Neuronal stem cell (in vitro differentiated cells): ENCODE results near the gene CFAP97.
A peak's percentile ranks its signal among the peaks of the same experiment; 100 is the strongest.
"Not testable (repeated sequence)": the region's sequence is repeated elsewhere in the genome, so short reads cannot be mapped to it uniquely, and the experiment has no call there.

Source experiments
- DNase-seq: peaks from one replicate; pipeline ENCODE4 v3.0.0-alpha.2; 2013; ENCODE audit warnings: low spot score
- H2AFZ ChIP-seq: one replicate; pipeline ENCODE4 v1.6.1; 2013; ENCODE audit warnings: mild to moderate bottlenecking, low read length, inconsistent platforms
- H2AK5ac ChIP-seq: 2 replicates; pipeline ENCODE4 v1.6.1; 2013; ENCODE audit warnings: low read depth, mild to moderate bottlenecking, inconsistent platforms, low read length, moderate library complexity, mixed read lengths
- H2BK120ac ChIP-seq: 2 replicates; pipeline ENCODE4 v1.6.1; 2013; ENCODE audit warnings: low read depth, mild to moderate bottlenecking, inconsistent platforms, low read length, moderate library complexity, mixed read lengths
- H2BK12ac ChIP-seq: one replicate; pipeline ENCODE4 v1.6.1; 2013; ENCODE audit warnings: low read length, inconsistent platforms
- H2BK15ac ChIP-seq: 2 replicates; pipeline ENCODE4 v1.6.1; 2013; ENCODE audit warnings: mild to moderate bottlenecking, low read length, inconsistent platforms, mixed read lengths
- H2BK5ac ChIP-seq: one replicate; pipeline ENCODE4 v1.6.1; 2013; ENCODE audit warnings: inconsistent platforms, mild to moderate bottlenecking, low read length, moderate library complexity
- H3K14ac ChIP-seq: one replicate; pipeline ENCODE4 v1.6.1; 2013; ENCODE audit warnings: low read length, inconsistent platforms
- H3K18ac ChIP-seq: 2 replicates; pipeline ENCODE4 v1.6.1; 2013; ENCODE audit warnings: low read length, inconsistent platforms
- H3K23ac ChIP-seq: 2 replicates; pipeline ENCODE4 v1.6.1; 2013; ENCODE audit warnings: low read depth, mild to moderate bottlenecking, mixed read lengths, low read length, inconsistent platforms; ENCODE audit not compliant: poor library complexity
- H3K27ac ChIP-seq: replicated peaks from 3 replicates; pipeline ENCODE4 v1.5.1; 2013; ENCODE audit warnings: low read length, inconsistent platforms
- H3K27me3 ChIP-seq, 3 experiments: 2 replicates each; pipeline ENCODE4 v1.6.1; 2013; ENCODE audit warnings: low read length in 3 of 3, mild to moderate bottlenecking in 2 of 3, inconsistent platforms in 1 of 3, low read depth in 1 of 3, mixed read lengths in 1 of 3, moderate library complexity in 1 of 3; ENCODE audit not compliant: control insufficient read depth in 3 of 3, insufficient read depth in 3 of 3
- H3K36me3 ChIP-seq, 2 donors: replicated peaks in 1 of 2; 2 replicates each; pipeline ENCODE4 v1.6.1; 2013; ENCODE audit warnings: low read length in 2 of 2; ENCODE audit not compliant: control insufficient read depth in 2 of 2, insufficient read depth in 2 of 2
- H3K4ac ChIP-seq: 2 replicates; pipeline ENCODE4 v1.6.1; 2013; ENCODE audit warnings: inconsistent platforms, mild to moderate bottlenecking, low read length, moderate library complexity
- H3K4me1 ChIP-seq, 2 donors: 1 replicate in 1 of 2; 2 replicates in 1 of 2; pipeline ENCODE4 v1.6.1; 2013; ENCODE audit warnings: low read length in 2 of 2, low read depth in 1 of 2; ENCODE audit not compliant: control insufficient read depth in 2 of 2, insufficient read depth in 1 of 2
- H3K4me2 ChIP-seq: one replicate; pipeline ENCODE4 v1.6.1; 2013; ENCODE audit warnings: mild to moderate bottlenecking, low read length, inconsistent platforms; ENCODE audit not compliant: insufficient read depth, poor library complexity, severe bottlenecking
- H3K4me3 ChIP-seq, 2 donors: 2 replicates each; pipeline ENCODE4 v1.5.1; 2013; ENCODE audit warnings: low read length in 2 of 2, mild to moderate bottlenecking in 2 of 2, inconsistent platforms in 1 of 2, moderate library complexity in 1 of 2
- H3K79me1 ChIP-seq: one replicate; pipeline ENCODE4 v1.6.1; 2013; ENCODE audit warnings: low read depth, mild to moderate bottlenecking, inconsistent platforms, low read length, moderate library complexity
- H3K9ac ChIP-seq: one replicate; pipeline ENCODE4 v1.6.1; 2013; ENCODE audit warnings: mild to moderate bottlenecking, low read depth, low read length, inconsistent platforms; ENCODE audit not compliant: poor library complexity
- H3K9me3 ChIP-seq, 2 donors: replicated peaks in 1 of 2; 2 replicates each; pipeline versions ENCODE3 to v1.6.1; 2013; ENCODE audit warnings: low read length in 2 of 2, mild to moderate bottlenecking in 2 of 2, inconsistent platforms in 1 of 2, low read depth in 1 of 2, mixed read lengths in 1 of 2, moderate library complexity in 1 of 2; ENCODE audit not compliant: control insufficient read depth in 2 of 2, insufficient read depth in 1 of 2
- H4K8ac ChIP-seq: one replicate; pipeline ENCODE4 v1.6.1; 2013; ENCODE audit warnings: low read depth, mild to moderate bottlenecking, inconsistent platforms, low read length, moderate library complexity
- H4K91ac ChIP-seq: one replicate; pipeline ENCODE4 v1.6.1; 2013; ENCODE audit warnings: low read length, low read depth, mild to moderate bottlenecking, inconsistent platforms; ENCODE audit not compliant: poor library complexity
- WGBS, 2 donors: extraction: QIAGEN DNeasy Blood & Tissue Kit; methylation state at CpG; one replicate each; pipeline ENCODE4 v1.1.7; 2013; ENCODE audit warnings: missing lambda C conversion rate in 2 of 2, mixed read lengths in 1 of 2; ENCODE audit not compliant: insufficient read length in 2 of 2, insufficient replicate concordance in 1 of 2; ENCODE audit errors: extremely low coverage in 2 of 2; 5-methylcytosine and 5-hydroxymethylcytosine counted together

CFAP97 gene

GRCh38 chr4:185209852-185210101 is 6.0 kb upstream of the CFAP97 start:
- Histone ChIP-seq H2BK120ac (peak overlapping the region; percentile 84), H3K18ac (peak overlapping the region; percentile 99), H2AFZ (peak overlapping the region; percentile 90), H3K4me2 (peak overlapping the region; percentile 66), H2BK5ac (peak overlapping the region; percentile 72), H3K27ac (peak overlapping the region; percentile 67), H3K4me1 (peaks cover 7 to 15% of the 10 kb centered on the region in 2 donors), H3K4me3 (peak overlapping the region; percentile 70 to 88), H3K9ac (peak overlapping the region; percentile 76)
- H2AK5ac ChIP-seq, H3K4ac ChIP-seq, DNase-seq, H2BK15ac ChIP-seq, H2BK12ac ChIP-seq, H3K23ac ChIP-seq, H4K8ac ChIP-seq, H3K36me3 ChIP-seq, H4K91ac ChIP-seq, H3K27me3 ChIP-seq, H3K79me1 ChIP-seq, H3K14ac ChIP-seq, H3K9me3 ChIP-seq: not testable (repeated sequence)
- WGBS, 2 donors = no CpG with 5 or more reads among the region's 39 CpGs

GRCh38 chr4:185209031-185209851 is 5.4 kb upstream of the CFAP97 start, which contains the start of gene SNX25:
Gene SNX25 (plus strand): TSS chr4:185209598. CDS start chr4:185209827, 229 bp downstream.
- DNase-seq = peak; percentile 86
- Histone ChIP-seq H3K14ac (peak within 1 kb of the TSS; percentile 44), H2AK5ac (peak within 1 kb of the TSS; percentile 76), H2BK12ac (peak within 1 kb of the TSS; percentile 76), H4K8ac (no peak within 1 kb of the TSS), H2BK15ac (peak within 1 kb of the TSS; percentile 90), H3K4me3 (peak within 1 kb of the TSS; percentile 70 to 88), H2AFZ (peak within 1 kb of the TSS; percentile 90), H3K27ac (peak within 1 kb of the TSS; percentile 72), H2BK120ac (peak within 1 kb of the TSS; percentile 84), H3K9me3 (no peaks in the 10 kb centered on the region), H3K4me2 (peak within 1 kb of the TSS; percentile 84), H3K9ac (peak within 1 kb of the TSS; percentile 99), H3K4ac (no peak within 1 kb of the TSS), H3K36me3 (no peaks in the 10 kb centered on the region), H3K18ac (peak within 1 kb of the TSS; percentile 99), H3K23ac (peak within 1 kb of the TSS; percentile 92), H3K27me3 (no peaks in the 10 kb centered on the region), H2BK5ac (peak within 1 kb of the TSS; percentile 72), H3K79me1 (peaks cover 3% of the 10 kb centered on the region), H3K4me1 (peaks cover 10 to 15% of the 10 kb centered on the region in 2 donors), H4K91ac (no peak within 1 kb of the TSS)
- no CpG with 5 or more reads among the region's 72 CpGs for WGBS, 2 donors

GRCh38 chr4:185207466-185207865 is 3.7 kb upstream of the CFAP97 start:
- no peaks in the 10 kb centered on the region for H3K9me3 ChIP-seq
- H3K14ac ChIP-seq = no peak overlapping the region
- no peak for DNase-seq
- H3K9ac ChIP-seq = no peak overlapping the region
- no peak overlapping the region for H3K4ac ChIP-seq
- H3K4me1 ChIP-seq = peaks cover 9 to 16% of the 10 kb centered on the region in 2 donors
- no peak overlapping the region for H2BK15ac ChIP-seq
- H2BK12ac ChIP-seq = no peak overlapping the region
- no CpG with 5 or more reads among the region's 5 CpGs for WGBS, 2 donors
- H3K4me2 ChIP-seq = no peak overlapping the region
- no peak overlapping the region for H3K18ac ChIP-seq
- peaks cover 7% of the 10 kb centered on the region for H3K79me1 ChIP-seq
- no peak overlapping the region for H2AK5ac ChIP-seq
- H4K91ac ChIP-seq = no peak overlapping the region
- H4K8ac ChIP-seq = no peak overlapping the region
- H2BK5ac ChIP-seq = no peak overlapping the region
- H3K4me3 ChIP-seq = no peak overlapping the region
- no peaks in the 10 kb centered on the region for H3K36me3 ChIP-seq
- no peak overlapping the region for H3K27ac ChIP-seq
- H2AFZ ChIP-seq = no peak overlapping the region
- H3K23ac ChIP-seq = no peak overlapping the region
- H2BK120ac ChIP-seq = no peak overlapping the region
- no peaks in the 10 kb centered on the region for H3K27me3 ChIP-seq

GRCh38 chr4:185205697-185206342 is 2.0 kb upstream of the CFAP97 start:
- peaks cover 7% of the 10 kb centered on the region for H3K79me1 ChIP-seq
- no peak overlapping the region for H3K4me2 ChIP-seq
- H3K36me3 ChIP-seq = peaks cover 0 to 1% of the 10 kb centered on the region in 2 donors
- WGBS, 2 donors = no CpG with 5 or more reads among the region's 8 CpGs
- no peak overlapping the region for H3K23ac ChIP-seq
- no peak overlapping the region for H3K14ac ChIP-seq
- no peaks in the 10 kb centered on the region for H3K9me3 ChIP-seq
- no peak overlapping the region for H2BK120ac ChIP-seq
- no peak overlapping the region for H3K27ac ChIP-seq
- H4K8ac ChIP-seq = no peak overlapping the region
- H2BK12ac ChIP-seq = no peak overlapping the region
- peaks cover 10 to 12% of the 10 kb centered on the region in 2 donors for H3K4me1 ChIP-seq
- no peak overlapping the region for H2BK15ac ChIP-seq
- H2BK5ac ChIP-seq = no peak overlapping the region
- no peak overlapping the region for H3K4me3 ChIP-seq
- no peak for DNase-seq
- H3K18ac ChIP-seq = no peak overlapping the region
- H2AK5ac ChIP-seq = no peak overlapping the region
- no peak overlapping the region for H3K4ac ChIP-seq
- H3K27me3 ChIP-seq = no peaks in the 10 kb centered on the region
- no peak overlapping the region for H4K91ac ChIP-seq
- H2AFZ ChIP-seq = no peak overlapping the region
- H3K9ac ChIP-seq = no peak overlapping the region
